Stimulated activated CD8-positive, alpha-beta memory T cell treated with anti-CD3 and anti-CD28 coated beads, Interleukin-12 subunit alpha, Interleukin-12 subunit beta, amount 100 ng/mL, for 1 hour (primary cell): ENCODE data around the gene ZDHHC6.
"Not testable (repeated sequence)": the region's sequence is repeated elsewhere in the genome, so short reads cannot be mapped to it uniquely, and the experiment has no call there.

Experiments
- DNase-seq: peaks from one replicate; pipeline ENCODE4 v3.0.0-alpha.2; 2020; ENCODE audit warnings: low read depth

Gene ZDHHC6

DNA sequence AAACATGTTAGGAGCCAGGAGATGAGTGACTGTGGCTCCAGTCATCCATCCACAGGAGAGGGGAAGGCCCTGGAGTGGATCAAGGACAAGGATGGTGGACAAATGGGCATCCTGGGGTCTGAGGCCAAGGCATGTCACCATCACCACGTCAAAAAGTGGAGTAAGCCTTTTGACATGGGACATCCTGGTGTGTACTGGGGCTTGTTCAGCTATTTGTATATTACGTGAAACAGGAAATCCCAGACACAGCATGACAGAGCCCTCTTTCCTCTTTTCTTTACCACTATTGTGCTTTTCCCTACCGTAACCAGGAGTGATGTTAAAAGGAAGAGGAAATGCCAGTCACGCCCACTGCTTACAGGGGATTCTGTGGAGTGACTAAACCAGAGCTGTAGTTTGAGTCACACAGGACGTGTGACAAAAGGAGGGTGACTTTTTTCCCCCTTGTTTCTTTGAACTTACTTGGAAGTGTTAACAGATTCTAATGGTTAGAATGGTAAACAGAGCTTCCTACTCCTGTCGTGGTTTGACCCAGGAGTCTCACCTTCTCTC, 57.4 kb downstream of the ZDHHC6 start:
- DNase-seq, result no peak

- no peak for DNase-seq
Measured at GRCh38 chr10:112388548-112388947, 58.2 kb downstream of the ZDHHC6 start.

DNA sequence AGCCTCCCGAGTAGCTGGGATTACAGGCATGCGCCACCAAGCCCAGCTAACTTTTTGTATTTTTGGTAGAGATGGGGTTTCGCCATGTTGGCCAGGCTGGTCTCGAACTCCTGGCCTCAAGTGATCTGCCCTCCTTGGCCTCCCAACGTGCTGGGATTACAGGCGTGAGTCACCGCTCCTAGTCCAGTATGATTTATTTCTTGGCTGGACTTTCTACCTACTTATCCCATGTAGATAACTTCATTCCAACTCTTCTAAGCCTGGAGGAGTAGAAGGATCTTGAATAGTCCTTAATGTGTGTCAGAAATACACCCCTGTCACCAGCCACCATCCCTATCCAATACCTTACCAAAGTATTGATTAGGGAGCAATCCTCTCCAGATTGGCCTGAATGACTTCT, 58.7 kb downstream of the ZDHHC6 start:
- not testable (repeated sequence) for DNase-seq

GRCh38 chr10:112385201-112385600, 61.5 kb downstream of the ZDHHC6 start:
- DNase-seq, result no peak

- no peak for DNase-seq
Measured at GRCh38 chr10:112384141-112384540, 62.6 kb downstream of the ZDHHC6 start.

- DNase-seq, result no peak
Measured at GRCh38 chr10:112383325-112383724, 63.4 kb downstream of the ZDHHC6 start.

- DNase-seq, result no peak
Measured at GRCh38 chr10:112382515-112383235, 64.0 kb downstream of the ZDHHC6 start.
